Panc1 (cell line): ENCODE data around the gene RNF225. TPM values are rescaled to one million over a fixed set of nuclear protein-coding genes. Genes with fewer than 3 reads are reported as not detected.

ENCODE experiments used
- ATAC-seq: fragments of 200-7000 bp; cut with Tn5 transposase; 2 replicates; pipeline ENCODE4 v1.9.1; 2020; ENCODE audit warnings: mild to moderate bottlenecking, moderate library complexity
- BruUV-seq: library from RNA; stranded (reverse); fragments of 400-500 nt; replicated peaks from 2 replicates; lab custom pipeline; 2021; lab: Mats Ljungman, UMichigan
- CTCF ChIA-PET: fragments of 300-600 bp; sonication (Branson Sonifier 250); formaldehyde crosslinking; loops from one replicate; lab custom pipeline; 2022; ENCODE audit warnings: antibody characterized with exemption; lab: Charles Lee
- POLR2A ChIA-PET: fragments of 300-600 bp; sonication (Branson Sonifier 250); formaldehyde crosslinking; loops from one replicate; lab custom pipeline; 2022; ENCODE audit warnings: antibody characterized with exemption; lab: Charles Lee
- DNase-seq: peaks from one replicate; pipeline ENCODE4 v3.0.0-alpha.2; 2010; ENCODE audit warnings: low read depth, low spot score
- H3K27ac ChIP-seq: 2 replicates; pipeline ENCODE4 v1.5.1; 2011; ENCODE audit warnings: mild to moderate bottlenecking, low read length, inconsistent platforms
- H3K27me3 ChIP-seq: fragments of 200-500 bp; sonication (Bioruptor generic); 2 replicates; pipeline ENCODE4 v1.6.0; 2014; ENCODE audit warnings: low read length, inconsistent platforms; ENCODE audit not compliant: control insufficient read depth, insufficient read depth
- H3K36me3 ChIP-seq: fragments of 200-500 bp; sonication (Bioruptor generic); 2 replicates; pipeline ENCODE4 v1.5.1; 2014; ENCODE audit warnings: inconsistent platforms, mild to moderate bottlenecking, low read length, moderate library complexity; ENCODE audit not compliant: control insufficient read depth, insufficient read depth
- H3K4me1 ChIP-seq: 2 replicates; pipeline ENCODE4 v1.5.1; 2011; ENCODE audit warnings: inconsistent platforms, mild to moderate bottlenecking, low read length, moderate library complexity; ENCODE audit not compliant: control insufficient read depth, insufficient read depth
- H3K4me3 ChIP-seq, 2 experiments: 2 replicates each; pipeline ENCODE4 v1.5.1; 2011 to 2012; ENCODE audit warnings: low read depth in 2 of 2, low read length in 2 of 2, mild to moderate bottlenecking in 2 of 2, inconsistent platforms in 1 of 2, moderate library complexity in 1 of 2
- H3K9me3 ChIP-seq: fragments of 200-500 bp; sonication (Bioruptor generic); 2 replicates; pipeline ENCODE4 v1.5.1; 2014; ENCODE audit warnings: low read depth, mild to moderate bottlenecking, inconsistent platforms, low read length, moderate library complexity; ENCODE audit not compliant: control insufficient read depth, insufficient read depth
- POLR2AphosphoS5 ChIP-seq: IDR thresholded peaks from 2 replicates; pipeline ENCODE4 v1.6.1; 2012; ENCODE audit warnings: mild to moderate bottlenecking, low read depth, low read length, moderate library complexity
- SIN3A ChIP-seq: IDR thresholded peaks from 2 replicates; pipeline ENCODE4 v1.6.1; 2012; ENCODE audit warnings: low read depth, mild to moderate bottlenecking, low read length, moderate library complexity, borderline replicate concordance; ENCODE audit not compliant: insufficient read depth
- TCF7L2 ChIP-seq: IDR thresholded peaks from 2 replicates; pipeline ENCODE4 v1.6.1; 2011; ENCODE audit warnings: mild to moderate bottlenecking, low read depth, low read length, inconsistent platforms
- in situ Hi-C: cut with HindIII; loops from 2 replicates; pipeline ENCODE4 v1.10.0; 2016; ENCODE audit warnings: low sequenced_read_pairs, low pct_unique_long_range_greater_than_20kb
- intact Hi-C: fragments of 100-400 bp; cut with micrococcal nuclease; formaldehyde crosslinking; loops from one replicate; pipeline ENCODE4 v1.10.0; 2022; ENCODE audit not compliant: unreplicated experiment
- total RNA-seq: library from RNA; stranded (reverse); gene quantifications from one replicate; pipeline ENCODE4 v1.2.1, GENCODE V29; 2021; ENCODE audit not compliant: unreplicated experiment
- TF ChIP-seq, protein P1 (sequence below), 2 experiments: IDR thresholded peaks; 2 replicates each; pipeline ENCODE4 v1.6.1; 2011 to 2012; ENCODE audit warnings: low read depth in 2 of 2, control low read depth in 1 of 2, low read length in 1 of 2, mild to moderate bottlenecking in 1 of 2, moderate library complexity in 1 of 2; ENCODE audit not compliant: insufficient read depth in 1 of 2
- TF ChIP-seq, protein P2 (sequence below): fragments of 450-650 bp; IDR thresholded peaks from 2 replicates; pipeline ENCODE4 v1.5.1; 2017; ENCODE audit warnings: mild to moderate bottlenecking

Gene RNF225
- total RNA-seq, 1 experiment from 2014 or later = 1.6 TPM

DNA sequence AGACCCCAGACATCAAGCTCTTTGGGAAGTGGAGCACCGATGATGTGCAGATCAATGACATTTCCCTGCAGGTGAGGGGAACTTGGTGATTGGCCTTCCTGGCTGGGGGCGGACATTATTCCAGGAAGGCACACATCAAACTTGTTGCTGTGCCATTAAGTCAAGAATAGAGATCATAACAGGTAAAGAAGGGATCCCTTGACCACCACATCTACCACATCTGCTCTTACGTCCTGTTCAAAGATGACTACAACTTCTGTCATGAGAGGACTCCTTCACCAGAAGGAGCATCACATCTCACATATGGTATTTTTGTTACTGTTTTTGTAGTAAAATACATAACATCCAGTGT lies 7.3 kb upstream of the RNF225 start:
- TF ChIP-seq POLR2AphosphoS5 (0 out of 2 replicates have a peak, but pooled peaks have one; percentile 5), TCF7L2 (no peak)
- Histone ChIP-seq H3K4me3 (peak overlapping the region; percentile 97 to 98), H3K4me1 (peaks cover 36% of the 10 kb centered on the region), H3K36me3 (peaks cover 29% of the 10 kb centered on the region), H3K27me3 (no peaks in the 10 kb centered on the region), H3K9me3 (no peaks in the 10 kb centered on the region), H3K27ac (peak overlapping the region; percentile 99)
- intact Hi-C loops (loop anchor here (5.0 kb wide), 1 partner anchor 61 kb away; the partner anchor contains the start of gene ZSCAN22), in situ Hi-C loops (no loop called here)
- POLR2A ChIA-PET = no interaction called here
- CTCF ChIA-PET = no interaction called here
- no peak for ATAC-seq
- no TSS peak for BruUV-seq
- DNase-seq = no peak

DNA sequence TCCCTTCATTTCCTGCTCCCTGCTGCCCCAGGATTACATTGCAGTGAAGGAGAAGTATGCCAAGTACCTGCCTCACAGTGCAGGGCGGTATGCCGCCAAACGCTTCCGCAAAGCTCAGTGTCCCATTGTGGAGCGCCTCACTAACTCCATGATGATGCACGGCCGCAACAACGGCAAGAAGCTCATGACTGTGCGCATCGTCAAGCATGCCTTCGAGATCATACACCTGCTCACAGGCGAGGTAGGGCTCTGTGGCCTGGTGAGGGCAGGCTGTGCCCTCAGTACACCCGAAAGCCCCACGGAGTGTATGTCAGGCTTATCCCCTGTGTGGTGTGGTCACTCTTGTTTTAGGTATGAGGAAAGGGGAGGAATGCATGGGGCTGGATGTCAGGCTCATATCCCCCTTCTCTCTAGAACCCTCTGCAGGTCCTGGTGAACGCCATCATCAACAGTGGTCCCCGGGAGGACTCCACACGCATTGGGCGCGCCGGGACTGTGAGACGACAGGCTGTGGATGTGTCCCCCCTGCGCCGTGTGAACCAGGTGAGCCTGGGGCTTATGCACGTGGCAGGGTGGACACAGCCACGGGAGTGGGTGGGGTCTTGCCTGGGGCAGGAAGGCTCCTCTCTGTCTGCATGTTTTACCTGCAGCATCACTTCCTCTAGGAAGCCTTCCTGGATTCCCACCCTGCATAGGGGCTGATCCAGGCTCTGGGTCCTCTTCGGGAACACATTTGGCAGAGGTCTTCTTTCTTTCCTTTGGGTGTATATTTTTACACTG lies 2.3 kb upstream of the RNF225 start:
- in situ Hi-C loops (no loop called here), intact Hi-C loops (no loop called here)
- Histone ChIP-seq H3K36me3 (peaks cover 28% of the 10 kb centered on the region), H3K4me1 (peaks cover 27% of the 10 kb centered on the region), H3K27me3 (no peaks in the 10 kb centered on the region), H3K4me3 (no peak overlapping the region), H3K9me3 (no peaks in the 10 kb centered on the region), H3K27ac (no peak overlapping the region)
- DNase-seq = no peak
- no TSS peak for BruUV-seq
- TF ChIP-seq, protein P1, sequence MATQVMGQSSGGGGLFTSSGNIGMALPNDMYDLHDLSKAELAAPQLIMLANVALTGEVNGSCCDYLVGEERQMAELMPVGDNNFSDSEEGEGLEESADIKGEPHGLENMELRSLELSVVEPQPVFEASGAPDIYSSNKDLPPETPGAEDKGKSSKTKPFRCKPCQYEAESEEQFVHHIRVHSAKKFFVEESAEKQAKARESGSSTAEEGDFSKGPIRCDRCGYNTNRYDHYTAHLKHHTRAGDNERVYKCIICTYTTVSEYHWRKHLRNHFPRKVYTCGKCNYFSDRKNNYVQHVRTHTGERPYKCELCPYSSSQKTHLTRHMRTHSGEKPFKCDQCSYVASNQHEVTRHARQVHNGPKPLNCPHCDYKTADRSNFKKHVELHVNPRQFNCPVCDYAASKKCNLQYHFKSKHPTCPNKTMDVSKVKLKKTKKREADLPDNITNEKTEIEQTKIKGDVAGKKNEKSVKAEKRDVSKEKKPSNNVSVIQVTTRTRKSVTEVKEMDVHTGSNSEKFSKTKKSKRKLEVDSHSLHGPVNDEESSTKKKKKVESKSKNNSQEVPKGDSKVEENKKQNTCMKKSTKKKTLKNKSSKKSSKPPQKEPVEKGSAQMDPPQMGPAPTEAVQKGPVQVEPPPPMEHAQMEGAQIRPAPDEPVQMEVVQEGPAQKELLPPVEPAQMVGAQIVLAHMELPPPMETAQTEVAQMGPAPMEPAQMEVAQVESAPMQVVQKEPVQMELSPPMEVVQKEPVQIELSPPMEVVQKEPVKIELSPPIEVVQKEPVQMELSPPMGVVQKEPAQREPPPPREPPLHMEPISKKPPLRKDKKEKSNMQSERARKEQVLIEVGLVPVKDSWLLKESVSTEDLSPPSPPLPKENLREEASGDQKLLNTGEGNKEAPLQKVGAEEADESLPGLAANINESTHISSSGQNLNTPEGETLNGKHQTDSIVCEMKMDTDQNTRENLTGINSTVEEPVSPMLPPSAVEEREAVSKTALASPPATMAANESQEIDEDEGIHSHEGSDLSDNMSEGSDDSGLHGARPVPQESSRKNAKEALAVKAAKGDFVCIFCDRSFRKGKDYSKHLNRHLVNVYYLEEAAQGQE (IDR thresholded peaks at IDR 0.05; ENCODE audit: insufficient read depth in 1 of 2, low read depth in 2 of 2, low read length in 1 of 2) = no peak
- TF ChIP-seq SIN3A (no peak), POLR2AphosphoS5 (no peak), TCF7L2 (no peak)
- TF ChIP-seq, protein P2, sequence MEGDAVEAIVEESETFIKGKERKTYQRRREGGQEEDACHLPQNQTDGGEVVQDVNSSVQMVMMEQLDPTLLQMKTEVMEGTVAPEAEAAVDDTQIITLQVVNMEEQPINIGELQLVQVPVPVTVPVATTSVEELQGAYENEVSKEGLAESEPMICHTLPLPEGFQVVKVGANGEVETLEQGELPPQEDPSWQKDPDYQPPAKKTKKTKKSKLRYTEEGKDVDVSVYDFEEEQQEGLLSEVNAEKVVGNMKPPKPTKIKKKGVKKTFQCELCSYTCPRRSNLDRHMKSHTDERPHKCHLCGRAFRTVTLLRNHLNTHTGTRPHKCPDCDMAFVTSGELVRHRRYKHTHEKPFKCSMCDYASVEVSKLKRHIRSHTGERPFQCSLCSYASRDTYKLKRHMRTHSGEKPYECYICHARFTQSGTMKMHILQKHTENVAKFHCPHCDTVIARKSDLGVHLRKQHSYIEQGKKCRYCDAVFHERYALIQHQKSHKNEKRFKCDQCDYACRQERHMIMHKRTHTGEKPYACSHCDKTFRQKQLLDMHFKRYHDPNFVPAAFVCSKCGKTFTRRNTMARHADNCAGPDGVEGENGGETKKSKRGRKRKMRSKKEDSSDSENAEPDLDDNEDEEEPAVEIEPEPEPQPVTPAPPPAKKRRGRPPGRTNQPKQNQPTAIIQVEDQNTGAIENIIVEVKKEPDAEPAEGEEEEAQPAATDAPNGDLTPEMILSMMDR = no peak
- ChIA-PET POLR2A (no interaction called here), CTCF (interaction anchor here (0.7 kb wide), 1 partner anchor 145 kb away, joined by 3 read pairs; no protein-coding TSS in a partner anchor)
- ATAC-seq = no peak

DNA sequence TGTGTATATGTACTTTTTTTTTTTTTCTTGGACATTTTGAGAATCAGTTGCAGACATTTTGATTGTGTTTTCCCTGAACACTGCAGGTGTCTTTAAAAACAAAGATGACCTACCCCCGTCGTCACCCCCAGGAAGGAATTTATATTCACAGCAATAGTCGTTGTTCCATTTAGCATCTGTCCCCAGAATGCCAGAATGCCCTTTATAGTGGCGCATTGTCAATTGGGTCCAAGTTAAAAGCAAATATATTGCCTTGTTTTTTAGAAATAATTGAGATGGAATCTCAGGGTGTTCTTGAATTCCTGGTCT lies 1.8 kb upstream of the RNF225 start:
- no TSS peak for BruUV-seq

More for the DNA sequence above, 1.8 kb upstream of the RNF225 start:
- POLR2A ChIA-PET = no interaction called here
- Histone ChIP-seq H3K9me3 (no peaks in the 10 kb centered on the region), H3K36me3 (peaks cover 23% of the 10 kb centered on the region), H3K4me1 (peaks cover 23% of the 10 kb centered on the region), H3K4me3 (no peak overlapping the region), H3K27me3 (no peaks in the 10 kb centered on the region), H3K27ac (no peak overlapping the region)
- intact Hi-C loops = no loop called here
- no peak for TF ChIP-seq POLR2AphosphoS5
- TF ChIP-seq, protein P2 = no peak
- TF ChIP-seq TCF7L2 = no peak
- TF ChIP-seq, protein P1 (IDR thresholded peaks at IDR 0.05; ENCODE audit: insufficient read depth in 1 of 2, low read depth in 2 of 2, low read length in 1 of 2) = no peak
- no peak for TF ChIP-seq SIN3A
- DNase-seq (no peak), ATAC-seq (no peak)
- CTCF ChIA-PET = no interaction called here
- in situ Hi-C loops = no loop called here
